ENCODE data around the gene ELMOD3. TPM values are rescaled to one million over a fixed set of nuclear protein-coding genes. Genes with fewer than 3 reads are reported as not detected.
A peak's percentile ranks its signal among the peaks of the same experiment; 100 is the strongest.
"Not testable (repeated sequence)": the region's sequence is repeated elsewhere in the genome, so short reads cannot be mapped to it uniquely, and the experiment has no call there.

Gene ELMOD3
- total RNA-seq, 1 donor from 2014 or later: 25.4 TPM

DNA sequence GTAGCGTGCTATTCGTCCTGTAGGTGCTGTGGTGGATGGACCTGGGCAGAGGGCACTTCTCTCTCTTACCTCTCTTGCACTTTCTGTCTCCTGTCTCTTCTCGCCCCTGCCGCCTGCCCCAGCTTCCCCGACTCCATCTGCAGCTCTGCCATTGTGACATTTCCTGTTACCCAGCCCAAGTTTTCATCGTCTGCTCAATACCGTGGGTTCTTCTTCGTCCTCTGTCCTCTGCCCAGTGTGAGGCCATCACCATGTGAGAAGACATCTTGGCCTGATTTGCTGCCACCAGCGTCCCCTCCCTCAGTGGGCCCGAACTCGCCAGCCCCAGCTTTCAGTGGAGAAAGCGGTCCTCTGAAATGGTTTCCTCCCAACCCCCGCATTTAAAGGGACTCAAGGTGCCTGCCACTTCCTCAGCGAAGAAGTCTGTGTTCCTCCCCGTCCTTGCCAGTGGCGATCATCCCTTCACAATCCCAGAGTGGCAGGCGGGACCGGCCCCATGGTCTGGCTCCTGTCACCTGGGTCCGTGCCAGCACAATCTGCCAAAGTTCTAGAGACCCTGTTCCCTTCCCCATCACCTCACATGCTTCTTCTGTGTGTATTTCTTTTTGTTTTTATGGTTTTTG, 44.8 kb upstream of the ELMOD3 start:
- POLR2A ChIA-PET: interaction anchor here (0.6 to 3.5 kb wide), 3 partner anchors 18 to 458 kb away, joined by 3 to 30 read pairs (median 3); partner anchors contain the start of genes MAT2A and TGOLN2
- H3K9me3 Mint-ChIP-seq: no peaks in the 10 kb centered on the region
- DNase-seq (no peak), ATAC-seq (ENCODE audit: low read depth) (peak; percentile 16)
- peak overlapping the region; percentile 58 for H3K4me3 Mint-ChIP-seq
- peak overlapping the region; percentile 75 for H3K27ac Mint-ChIP-seq
- intact Hi-C loops (cut with micrococcal nuclease): no loop called here
- no peaks in the 10 kb centered on the region for H3K27me3 Mint-ChIP-seq
- peaks cover 20% of the 10 kb centered on the region for H3K36me3 Mint-ChIP-seq (ENCODE audit: low read depth)
- TF ChIP-seq, protein P1, sequence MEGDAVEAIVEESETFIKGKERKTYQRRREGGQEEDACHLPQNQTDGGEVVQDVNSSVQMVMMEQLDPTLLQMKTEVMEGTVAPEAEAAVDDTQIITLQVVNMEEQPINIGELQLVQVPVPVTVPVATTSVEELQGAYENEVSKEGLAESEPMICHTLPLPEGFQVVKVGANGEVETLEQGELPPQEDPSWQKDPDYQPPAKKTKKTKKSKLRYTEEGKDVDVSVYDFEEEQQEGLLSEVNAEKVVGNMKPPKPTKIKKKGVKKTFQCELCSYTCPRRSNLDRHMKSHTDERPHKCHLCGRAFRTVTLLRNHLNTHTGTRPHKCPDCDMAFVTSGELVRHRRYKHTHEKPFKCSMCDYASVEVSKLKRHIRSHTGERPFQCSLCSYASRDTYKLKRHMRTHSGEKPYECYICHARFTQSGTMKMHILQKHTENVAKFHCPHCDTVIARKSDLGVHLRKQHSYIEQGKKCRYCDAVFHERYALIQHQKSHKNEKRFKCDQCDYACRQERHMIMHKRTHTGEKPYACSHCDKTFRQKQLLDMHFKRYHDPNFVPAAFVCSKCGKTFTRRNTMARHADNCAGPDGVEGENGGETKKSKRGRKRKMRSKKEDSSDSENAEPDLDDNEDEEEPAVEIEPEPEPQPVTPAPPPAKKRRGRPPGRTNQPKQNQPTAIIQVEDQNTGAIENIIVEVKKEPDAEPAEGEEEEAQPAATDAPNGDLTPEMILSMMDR (IDR thresholded peaks at IDR 0.05): no peak
- CTCF ChIA-PET: interaction anchor here (1.9 to 2.5 kb wide), 2 partner anchors 10 to 242 kb away, joined by 5 to 12 read pairs; no protein-coding TSS in a partner anchor
- peaks cover 25% of the 10 kb centered on the region for H3K4me1 Mint-ChIP-seq

DNA sequence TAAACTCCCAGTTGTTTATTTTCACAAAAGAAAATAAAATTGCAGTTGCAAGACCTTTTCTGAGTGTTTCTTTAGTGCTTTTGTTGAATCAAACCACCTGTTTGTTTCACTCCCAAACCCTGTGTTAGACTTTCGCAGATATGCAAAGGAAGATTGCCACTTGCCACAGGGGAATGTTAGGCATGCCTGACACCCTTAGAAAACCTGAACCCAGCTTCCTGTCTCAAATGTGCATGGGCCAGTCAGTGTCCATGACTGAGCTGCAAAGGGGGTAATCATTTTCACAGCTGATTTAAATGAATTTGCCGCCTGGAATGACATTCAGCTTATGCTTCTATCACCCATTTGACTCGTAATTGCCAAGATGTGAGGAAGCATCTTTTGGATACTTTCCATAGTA, 44.2 kb upstream of the ELMOD3 start:
- H3K4me1 Mint-ChIP-seq: peaks cover 25% of the 10 kb centered on the region

DNA sequence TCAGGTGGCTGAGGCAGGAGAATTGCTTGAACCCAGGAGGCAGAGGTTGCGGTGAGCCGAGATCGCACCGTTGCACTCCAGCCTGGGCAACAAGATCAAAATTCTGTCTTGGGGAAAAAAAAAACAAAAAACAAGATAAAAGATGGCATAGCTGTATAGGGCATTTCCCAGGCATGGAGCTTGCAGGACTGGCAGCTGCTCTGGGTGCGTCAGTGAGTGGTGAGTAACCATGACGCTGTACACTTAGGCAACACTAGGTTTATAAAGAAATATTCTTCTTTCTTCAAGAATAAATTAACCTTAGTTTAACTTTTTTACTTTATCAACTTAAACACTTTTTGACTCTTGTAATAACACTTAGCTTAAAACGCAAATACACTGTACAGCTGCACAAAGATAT, 42.2 kb upstream of the ELMOD3 start:
- no peak overlapping the region for H3K4me3 Mint-ChIP-seq
- CTCF ChIA-PET: interaction anchor here (1.2 kb wide), 1 partner anchor 10 kb away, joined by 4 read pairs; no protein-coding TSS in a partner anchor

More for the DNA sequence above, 44.2 kb upstream of the ELMOD3 start:
- POLR2A ChIA-PET: interaction anchor here (0.6 to 3.5 kb wide), 3 partner anchors 17 to 459 kb away, joined by 3 to 30 read pairs (median 7); partner anchors contain the start of gene TGOLN2
- Mint-ChIP-seq H3K9me3 (no peaks in the 10 kb centered on the region), H3K27ac (peak overlapping the region; percentile 75), H3K36me3 (ENCODE audit: low read depth) (peaks cover 24% of the 10 kb centered on the region), H3K27me3 (no peaks in the 10 kb centered on the region), H3K4me3 (peak overlapping the region; percentile 58)
- DNase-seq (no peak), ATAC-seq (ENCODE audit: low read depth) (no peak)
- intact Hi-C loops (cut with micrococcal nuclease): no loop called here
- CTCF ChIA-PET: interaction anchor here (2.5 kb wide), 1 partner anchor 10 kb away, joined by 12 read pairs; no protein-coding TSS in a partner anchor
- TF ChIP-seq, protein P1 (IDR thresholded peaks at IDR 0.05): no peak

DNA sequence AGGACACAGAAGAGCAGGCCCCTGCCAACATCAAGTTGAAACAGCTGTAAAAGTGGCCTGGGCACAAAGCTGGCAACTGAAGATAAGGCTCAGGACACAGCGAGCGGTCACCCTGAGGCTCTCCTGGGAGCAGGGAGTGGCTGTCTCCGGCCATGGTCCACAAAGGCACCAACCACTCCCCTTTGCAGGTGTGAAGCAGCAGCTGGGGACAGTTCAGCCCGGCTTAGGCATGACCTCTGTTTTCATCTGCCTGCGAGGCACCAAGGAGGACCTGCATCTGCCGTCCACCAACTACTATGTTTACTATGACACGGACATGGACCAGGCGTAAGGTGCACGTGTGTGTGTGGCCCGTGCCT, 39.7 kb upstream of the ELMOD3 start:
- no peak overlapping the region for H3K27ac Mint-ChIP-seq
- H3K4me1 Mint-ChIP-seq: peaks cover 22% of the 10 kb centered on the region
- ATAC-seq (ENCODE audit: low read depth) (no peak), DNase-seq (no peak)
- TF ChIP-seq, protein P1 (IDR thresholded peaks at IDR 0.05): no peak
- H3K36me3 Mint-ChIP-seq (ENCODE audit: low read depth): peaks cover 57% of the 10 kb centered on the region
- CTCF ChIA-PET: interaction anchor here (1.7 kb wide), 1 partner anchor 14 kb away, joined by 7 read pairs; no protein-coding TSS in a partner anchor
- H3K27me3 Mint-ChIP-seq: no peaks in the 10 kb centered on the region
- POLR2A ChIA-PET: no interaction called here
- no peak overlapping the region for H3K4me3 Mint-ChIP-seq
- intact Hi-C loops (cut with micrococcal nuclease): loop anchor here (1.0 kb wide), 1 partner anchor 28 kb away; no protein-coding TSS in a partner anchor
- no peaks in the 10 kb centered on the region for H3K9me3 Mint-ChIP-seq

More for the DNA sequence above, 42.2 kb upstream of the ELMOD3 start:
- no peak for ATAC-seq (ENCODE audit: low read depth)
- POLR2A ChIA-PET: interaction anchor here (1.7 kb wide), 1 partner anchor 14 kb away, joined by 4 read pairs; no protein-coding TSS in a partner anchor
- Mint-ChIP-seq H3K27ac (no peak overlapping the region), H3K4me1 (peaks cover 23% of the 10 kb centered on the region), H3K9me3 (no peaks in the 10 kb centered on the region), H3K27me3 (no peaks in the 10 kb centered on the region), H3K36me3 (ENCODE audit: low read depth) (peaks cover 41% of the 10 kb centered on the region)
- intact Hi-C loops (cut with micrococcal nuclease): loop anchor here (2.0 kb wide), 1 partner anchor 14 kb away; the partner anchor contains the start of gene TGOLN2
- TF ChIP-seq, protein P1 (IDR thresholded peaks at IDR 0.05): no peak
- DNase-seq: no peak

DNA sequence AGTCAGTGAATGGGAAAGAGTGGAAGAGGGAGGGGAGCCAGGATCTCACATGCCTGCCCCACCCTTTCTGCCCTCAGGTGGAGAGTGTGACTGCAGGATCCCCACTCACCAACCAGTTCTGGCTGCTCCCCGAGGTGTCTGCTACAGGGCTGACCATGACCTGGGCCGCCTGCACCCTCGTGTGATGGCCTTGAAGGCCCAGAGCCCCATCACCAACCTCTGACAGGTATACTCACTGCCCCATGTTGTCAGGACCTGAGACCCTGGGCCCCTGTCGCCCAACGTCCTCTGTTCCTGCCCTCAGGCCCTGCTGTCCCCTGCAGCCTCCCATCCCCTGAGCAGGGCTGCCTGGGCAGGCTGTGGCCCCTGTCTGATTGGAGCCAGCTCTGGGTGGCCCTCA, 38.6 kb upstream of the ELMOD3 start:
- H3K27me3 Mint-ChIP-seq; POLR2A ChIA-PET; DNase-seq; H3K9me3 Mint-ChIP-seq; ATAC-seq (ENCODE audit: low read depth); H3K27ac Mint-ChIP-seq; H3K4me3 Mint-ChIP-seq; CTCF ChIA-PET: not testable (repeated sequence)
- Mint-ChIP-seq H3K4me1 (peaks cover 26% of the 10 kb centered on the region), H3K36me3 (ENCODE audit: low read depth) (peaks cover 67% of the 10 kb centered on the region)
- intact Hi-C loops (cut with micrococcal nuclease): loop anchor here (1.0 kb wide), 1 partner anchor 27 kb away; no protein-coding TSS in a partner anchor
